ENCODE results near the gene CRISPLD2. TPM values are rescaled to one million over a fixed set of nuclear protein-coding genes. Genes with fewer than 3 reads are reported as not detected.
A peak's percentile ranks its signal among the peaks of the same experiment; 100 is the strongest.

CRISPLD2 gene
- total RNA-seq, 1 experiment from 2014 or later: 0.28 TPM

DNA sequence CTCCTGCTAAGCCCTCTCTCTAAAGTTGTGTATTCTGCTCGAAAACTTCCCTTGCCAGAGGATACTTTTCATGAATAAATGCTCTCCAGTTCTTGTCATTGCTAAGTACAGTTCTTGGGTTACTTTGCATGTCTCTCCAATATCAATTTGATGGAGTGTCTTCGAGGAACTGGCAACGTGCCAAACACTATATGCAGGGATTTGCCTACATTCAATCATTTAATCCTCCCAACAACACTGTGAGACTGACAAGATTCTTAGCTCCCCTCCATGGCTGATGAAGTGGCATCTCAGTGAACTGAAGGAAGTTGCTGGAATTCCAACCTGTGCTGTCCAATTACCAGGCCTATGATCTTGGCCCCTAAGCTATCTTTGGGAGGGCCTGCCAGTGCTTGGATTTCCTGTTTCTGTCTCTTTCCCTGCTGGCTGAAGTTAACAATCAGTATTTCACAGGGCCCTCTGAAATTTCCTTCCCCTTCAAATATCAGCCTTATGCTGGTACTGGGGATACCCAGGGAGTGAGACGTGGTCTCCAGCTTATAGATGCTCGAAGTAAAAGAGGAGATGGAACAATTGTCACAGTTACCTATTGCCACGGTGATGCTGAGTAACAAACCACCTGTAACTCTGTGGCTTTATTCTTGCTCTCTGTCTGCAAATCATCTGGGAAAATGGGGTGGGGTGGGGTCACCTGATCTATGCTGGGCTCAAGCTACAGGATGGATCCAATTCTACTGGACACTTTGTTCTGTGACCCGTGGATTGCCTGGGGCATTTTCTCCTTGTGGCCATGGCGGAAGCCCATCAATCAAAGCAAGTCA lies 19.4 kb upstream of the CRISPLD2 start:
- peaks cover 9% of the 10 kb centered on the region for H3K9me3 Mint-ChIP-seq (ENCODE audit: unreplicated experiment)
- DNase-seq (ENCODE audit: unreplicated experiment): no peak
- H3K36me3 Mint-ChIP-seq (ENCODE audit: insufficient read depth, unreplicated experiment): peaks cover 7% of the 10 kb centered on the region
- TF ChIP-seq CTCF (IDR thresholded peaks at IDR 0.05; ENCODE audit: unreplicated experiment): no peak
- H3K27me3 Mint-ChIP-seq (ENCODE audit: insufficient read depth, unreplicated experiment): no peaks in the 10 kb centered on the region
- POLR2A ChIA-PET: interaction anchor here (0.9 to 3.6 kb wide), 3 partner anchors 12 to 27 kb away, joined by 4 to 10 read pairs (median 4); no protein-coding TSS in a partner anchor
- no peaks in the 10 kb centered on the region for H3K4me1 Mint-ChIP-seq (ENCODE audit: insufficient read depth, unreplicated experiment)
- CTCF ChIA-PET: interaction anchor here (0.5 to 1.2 kb wide), 5 partner anchors 125 to 808 kb away, joined by 3 to 6 read pairs (median 3); no protein-coding TSS in a partner anchor
- no peak overlapping the region for H3K4me3 Mint-ChIP-seq (ENCODE audit: unreplicated experiment)
- intact Hi-C loops (cut with micrococcal nuclease): no loop called here
- BruUV-seq (replicated peaks): no TSS peak
- H3K27ac Mint-ChIP-seq (ENCODE audit: low read depth, unreplicated experiment): no peak overlapping the region

DNA sequence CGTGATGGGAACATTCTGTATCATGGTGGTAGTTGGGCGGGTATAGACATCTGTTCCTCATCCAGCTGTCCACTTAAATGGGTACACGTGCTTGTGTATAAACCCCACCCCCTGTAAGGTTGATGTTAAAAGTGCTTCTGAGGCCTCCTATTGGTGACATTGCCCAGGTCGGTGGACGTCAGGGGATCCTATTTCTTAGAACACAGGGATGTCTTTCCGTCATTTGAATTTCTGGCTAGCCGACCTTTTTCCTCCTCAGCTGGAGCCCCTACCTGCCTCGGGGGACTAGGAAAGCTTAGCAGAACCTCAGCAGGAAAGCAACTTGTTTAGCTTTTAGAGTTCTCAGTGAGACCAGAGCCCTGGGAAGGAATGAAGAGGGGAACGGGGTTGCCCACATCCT lies 16.6 kb upstream of the CRISPLD2 start:
- Mint-ChIP-seq H3K4me3 (ENCODE audit: unreplicated experiment) (no peak overlapping the region), H3K36me3 (ENCODE audit: insufficient read depth, unreplicated experiment) (peaks cover 7% of the 10 kb centered on the region), H3K27ac (ENCODE audit: low read depth, unreplicated experiment) (no peak overlapping the region), H3K27me3 (ENCODE audit: insufficient read depth, unreplicated experiment) (no peaks in the 10 kb centered on the region), H3K4me1 (ENCODE audit: insufficient read depth, unreplicated experiment) (no peaks in the 10 kb centered on the region), H3K9me3 (ENCODE audit: unreplicated experiment) (peaks cover 9% of the 10 kb centered on the region)
- no peak for TF ChIP-seq CTCF (IDR thresholded peaks at IDR 0.05; ENCODE audit: unreplicated experiment)
- BruUV-seq (replicated peaks): no TSS peak
- intact Hi-C loops (cut with micrococcal nuclease): no loop called here
- POLR2A ChIA-PET: interaction anchor here (0.7 kb wide), 1 partner anchor 8 kb away, joined by 3 read pairs; no protein-coding TSS in a partner anchor
- CTCF ChIA-PET: interaction anchor here (0.6 to 0.8 kb wide), 2 partner anchors 48 to 161 kb away, joined by 3 read pairs; no protein-coding TSS in a partner anchor
- no peak for DNase-seq (ENCODE audit: unreplicated experiment)

- no peak for TF ChIP-seq CTCF (IDR thresholded peaks at IDR 0.05; ENCODE audit: unreplicated experiment)
- Mint-ChIP-seq H3K36me3 (ENCODE audit: insufficient read depth, unreplicated experiment) (peaks cover 7% of the 10 kb centered on the region), H3K9me3 (ENCODE audit: unreplicated experiment) (peaks cover 9% of the 10 kb centered on the region), H3K4me3 (ENCODE audit: unreplicated experiment) (no peak overlapping the region), H3K4me1 (ENCODE audit: insufficient read depth, unreplicated experiment) (no peaks in the 10 kb centered on the region), H3K27me3 (ENCODE audit: insufficient read depth, unreplicated experiment) (no peaks in the 10 kb centered on the region), H3K27ac (ENCODE audit: low read depth, unreplicated experiment) (no peak overlapping the region)
- intact Hi-C loops (cut with micrococcal nuclease): no loop called here
- no TSS peak for BruUV-seq (replicated peaks)
- ChIA-PET CTCF (interaction anchor here (0.5 kb wide), 1 partner anchor 328 kb away, joined by 5 read pairs; no protein-coding TSS in a partner anchor), POLR2A (no interaction called here)
- DNase-seq (ENCODE audit: unreplicated experiment): no peak
These were observed 15.5 kb upstream of the CRISPLD2 start for GRCh38 chr16:84804326-84804725.

- no peak for TF ChIP-seq CTCF (IDR thresholded peaks at IDR 0.05; ENCODE audit: unreplicated experiment)
- DNase-seq (ENCODE audit: unreplicated experiment): peak; percentile 91
- CTCF ChIA-PET: interaction anchor here (0.7 to 1.0 kb wide), 2 partner anchors 81 to 164 kb away, joined by 3 read pairs; no protein-coding TSS in a partner anchor
These were observed 13.4 kb upstream of the CRISPLD2 start for GRCh38 chr16:84806256-84806889.

More at GRCh38 chr16:84806256-84806889, 13.4 kb upstream of the CRISPLD2 start:
- BruUV-seq (replicated peaks): no TSS peak
- POLR2A ChIA-PET: no interaction called here
- intact Hi-C loops (cut with micrococcal nuclease): no loop called here
- Mint-ChIP-seq H3K27me3 (ENCODE audit: insufficient read depth, unreplicated experiment) (no peaks in the 10 kb centered on the region), H3K4me1 (ENCODE audit: insufficient read depth, unreplicated experiment) (no peaks in the 10 kb centered on the region), H3K27ac (ENCODE audit: low read depth, unreplicated experiment) (no peak overlapping the region), H3K4me3 (ENCODE audit: unreplicated experiment) (peak overlapping the region; percentile 44), H3K36me3 (ENCODE audit: insufficient read depth, unreplicated experiment) (peaks cover 7% of the 10 kb centered on the region), H3K9me3 (ENCODE audit: unreplicated experiment) (no peaks in the 10 kb centered on the region)

All from MCF 10A (cell line).